Activated CD4-positive, alpha-beta memory T cell treated with anti-CD3 and anti-CD28 coated beads for 36 hours (primary cell): ENCODE data around the gene VPS37C. TPM values are rescaled to one million over a fixed set of nuclear protein-coding genes. Genes with fewer than 3 reads are reported as not detected.

ENCODE experiments used
- CTCF ChIA-PET: fragments of 350-600 bp; sonication (Branson Sonifier 250); formaldehyde crosslinking; loops from one replicate; lab custom pipeline; 2021; ENCODE audit warnings: antibody characterized with exemption, inconsistent platforms; lab: Charles Lee
- POLR2A ChIA-PET: fragments of 350-600 bp; sonication (Branson Sonifier 250); formaldehyde crosslinking; loops from one replicate; lab custom pipeline; 2021; ENCODE audit warnings: antibody characterized with exemption; lab: Charles Lee
- DNase-seq: peaks from one replicate; pipeline ENCODE4 v3.0.0-alpha.2; 2020
- H3K27ac Mint-ChIP-seq: one replicate; pipeline ENCODE4 v1.8.0; 2021; ENCODE audit warnings: mixed read lengths
- H3K27me3 Mint-ChIP-seq: one replicate; pipeline ENCODE4 v1.8.0; 2021; ENCODE audit warnings: mixed read lengths
- H3K36me3 Mint-ChIP-seq: one replicate; pipeline ENCODE4 v1.8.0; 2021; ENCODE audit warnings: mixed read lengths
- H3K4me1 Mint-ChIP-seq: one replicate; pipeline ENCODE4 v1.8.0; 2021; ENCODE audit warnings: low read depth, mixed read lengths
- H3K4me3 Mint-ChIP-seq: one replicate; pipeline ENCODE4 v1.8.0; 2021; ENCODE audit warnings: mild to moderate bottlenecking, mixed read lengths
- H3K9me3 Mint-ChIP-seq: one replicate; pipeline ENCODE4 v1.8.0; 2021; ENCODE audit warnings: mixed read lengths
- intact Hi-C: fragments of 100-400 bp; cut with micrococcal nuclease; formaldehyde crosslinking; loops from one replicate; pipeline ENCODE4 v1.15.1; 2023
- total RNA-seq, 2 experiments: library from RNA; stranded (reverse); gene quantifications; one replicate each; pipeline ENCODE4 v1.2.3, GENCODE V29; 2021

Gene VPS37C
- total RNA-seq, 2 experiments from 2014 or later, result 9.0 TPM

DNA sequence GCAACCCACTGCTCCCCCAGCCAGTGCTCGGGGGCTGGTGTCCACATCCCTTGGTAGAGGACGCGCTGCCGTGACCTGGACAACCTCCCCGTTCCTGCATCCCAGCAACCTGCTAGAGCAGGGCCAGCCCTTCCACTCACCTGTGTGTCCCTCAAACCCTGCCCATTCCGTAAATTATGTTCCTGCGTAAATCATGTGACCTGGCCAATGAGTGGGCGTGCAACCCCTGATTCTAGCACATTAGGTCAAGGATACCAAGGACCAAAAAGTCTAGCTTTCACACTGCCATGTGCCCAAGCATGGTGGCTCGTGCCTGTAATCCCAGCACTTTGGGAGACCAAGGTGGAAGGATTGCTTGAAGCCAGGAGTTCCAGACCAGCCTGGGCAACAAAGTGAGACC is 33.2 kb downstream of the VPS37C start:
- peaks cover 45% of the 10 kb centered on the region for H3K36me3 Mint-ChIP-seq
- no peaks in the 10 kb centered on the region for H3K9me3 Mint-ChIP-seq

DNA sequence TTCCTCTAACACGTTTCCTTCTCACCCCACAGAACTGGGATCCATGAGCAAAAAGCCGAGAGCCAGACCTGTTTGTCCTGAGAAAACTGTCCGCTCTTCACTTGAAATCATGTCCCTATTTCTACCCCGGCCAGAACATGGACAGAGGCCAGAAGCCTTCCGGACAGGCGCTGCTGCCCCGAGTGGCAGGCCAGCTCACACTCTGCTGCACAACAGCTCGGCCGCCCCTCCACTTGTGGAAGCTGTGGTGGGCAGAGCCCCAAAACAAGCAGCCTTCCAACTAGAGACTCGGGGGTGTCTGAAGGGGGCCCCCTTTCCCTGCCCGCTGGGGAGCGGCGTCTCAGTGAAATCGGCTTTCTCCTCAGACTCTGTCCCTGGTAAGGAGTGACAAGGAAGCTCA is 35.0 kb downstream of the VPS37C start:
- peaks cover 38% of the 10 kb centered on the region for H3K4me1 Mint-ChIP-seq
- no peaks in the 10 kb centered on the region for H3K9me3 Mint-ChIP-seq
- intact Hi-C loops, result no loop called here

More for the DNA sequence above, 33.2 kb downstream of the VPS37C start:
- peak overlapping the region; percentile 56 for H3K27ac Mint-ChIP-seq
- H3K4me3 Mint-ChIP-seq, result no peak overlapping the region
- H3K27me3 Mint-ChIP-seq, result no peaks in the 10 kb centered on the region
- H3K4me1 Mint-ChIP-seq, result peaks cover 30% of the 10 kb centered on the region
- intact Hi-C loops, result loop anchor here (2.0 kb wide), 1 partner anchor 45 kb away; no protein-coding TSS in a partner anchor
- no peak for DNase-seq
- ChIA-PET CTCF (interaction anchor here (1.0 to 6.2 kb wide), 11 partner anchors 11 to 229 kb away, joined by 3 to 40 read pairs (median 8); partner anchors contain the start of gene CD5), POLR2A (interaction anchor here (0.6 to 1.5 kb wide), 8 partner anchors 10 to 188 kb away, joined by 3 to 7 read pairs (median 4); no protein-coding TSS in a partner anchor)

DNA sequence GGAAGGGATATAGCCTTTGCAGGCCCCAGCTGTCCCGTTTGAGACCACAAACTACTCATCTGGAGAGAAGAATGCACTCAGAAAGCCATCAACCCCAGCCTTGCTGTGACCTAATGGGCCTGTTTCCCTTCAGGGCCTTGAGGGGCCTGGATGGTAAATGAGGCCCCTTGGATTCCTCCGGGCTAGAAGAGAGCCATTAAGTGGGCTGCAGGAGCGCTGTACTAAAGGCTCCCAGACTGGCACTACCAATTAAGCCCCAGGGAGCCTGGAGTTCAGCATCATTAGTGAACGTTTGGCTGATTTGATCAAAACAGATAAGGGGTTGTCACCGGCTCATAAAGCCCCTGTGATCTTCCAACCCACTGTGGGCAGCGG is 35.9 kb downstream of the VPS37C start:
- intact Hi-C loops, result no loop called here
- H3K27ac Mint-ChIP-seq, result no peak overlapping the region
- H3K9me3 Mint-ChIP-seq, result no peaks in the 10 kb centered on the region

More for the DNA sequence above, 35.0 kb downstream of the VPS37C start:
- CTCF ChIA-PET, result interaction anchor here (6.2 kb wide), 1 partner anchor 156 kb away, joined by 40 read pairs; no protein-coding TSS in a partner anchor
- DNase-seq, result no peak
- Mint-ChIP-seq H3K27me3 (no peaks in the 10 kb centered on the region), H3K36me3 (peaks cover 60% of the 10 kb centered on the region), H3K4me3 (no peak overlapping the region), H3K27ac (peak overlapping the region; percentile 7)
- POLR2A ChIA-PET, result no interaction called here

DNA sequence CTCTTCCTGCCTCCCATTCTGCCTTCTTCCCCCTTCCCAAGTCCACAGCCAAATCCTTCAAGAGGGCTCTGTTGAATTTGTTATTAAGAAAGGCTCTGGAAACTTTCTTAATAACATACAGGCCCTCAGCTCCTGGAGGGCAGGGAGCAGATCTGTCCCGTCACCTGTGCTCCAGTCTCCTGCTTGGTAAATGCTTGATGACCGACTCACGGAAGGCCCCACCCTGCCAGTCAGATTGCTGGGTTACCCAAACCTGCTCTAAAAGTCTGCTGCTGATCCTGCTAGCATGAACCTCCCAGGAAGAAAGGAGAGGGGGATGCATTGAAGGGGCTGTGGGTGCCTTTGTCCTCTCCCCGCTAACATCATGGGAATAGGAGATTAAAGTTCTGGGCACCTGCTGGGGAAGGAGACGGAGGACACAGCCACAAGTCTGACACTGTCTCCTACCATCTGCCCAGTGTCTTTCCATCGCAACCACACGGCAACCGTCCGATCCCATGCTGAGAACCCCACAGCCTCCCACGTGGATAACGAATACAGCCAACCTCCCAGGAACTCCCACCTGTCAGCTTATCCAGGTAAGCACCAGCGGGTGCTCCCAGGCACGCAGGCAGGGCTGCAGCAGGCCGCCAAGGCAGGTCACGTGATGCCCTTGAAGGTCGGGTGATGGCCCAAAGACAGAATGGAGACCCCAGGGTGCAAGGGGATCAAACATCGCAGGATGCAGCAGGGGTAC is 36.5 kb downstream of the VPS37C start:
- H3K27me3 Mint-ChIP-seq, result no peaks in the 10 kb centered on the region
- H3K36me3 Mint-ChIP-seq, result peaks cover 75% of the 10 kb centered on the region
- peak overlapping the region; percentile 60 for H3K27ac Mint-ChIP-seq
- ChIA-PET POLR2A (no interaction called here), CTCF (no interaction called here)
- H3K4me1 Mint-ChIP-seq, result peaks cover 45% of the 10 kb centered on the region
- H3K9me3 Mint-ChIP-seq, result no peaks in the 10 kb centered on the region
- intact Hi-C loops, result no loop called here
- no peak for DNase-seq
- no peak overlapping the region for H3K4me3 Mint-ChIP-seq

More for the DNA sequence above, 35.9 kb downstream of the VPS37C start:
- ChIA-PET POLR2A (no interaction called here), CTCF (interaction anchor here (6.2 kb wide), 1 partner anchor 155 kb away, joined by 40 read pairs; no protein-coding TSS in a partner anchor)
- no peak overlapping the region for H3K4me3 Mint-ChIP-seq
- H3K36me3 Mint-ChIP-seq, result peaks cover 69% of the 10 kb centered on the region
- no peak for DNase-seq
- H3K27me3 Mint-ChIP-seq, result no peaks in the 10 kb centered on the region
- H3K4me1 Mint-ChIP-seq, result peaks cover 45% of the 10 kb centered on the region

DNA sequence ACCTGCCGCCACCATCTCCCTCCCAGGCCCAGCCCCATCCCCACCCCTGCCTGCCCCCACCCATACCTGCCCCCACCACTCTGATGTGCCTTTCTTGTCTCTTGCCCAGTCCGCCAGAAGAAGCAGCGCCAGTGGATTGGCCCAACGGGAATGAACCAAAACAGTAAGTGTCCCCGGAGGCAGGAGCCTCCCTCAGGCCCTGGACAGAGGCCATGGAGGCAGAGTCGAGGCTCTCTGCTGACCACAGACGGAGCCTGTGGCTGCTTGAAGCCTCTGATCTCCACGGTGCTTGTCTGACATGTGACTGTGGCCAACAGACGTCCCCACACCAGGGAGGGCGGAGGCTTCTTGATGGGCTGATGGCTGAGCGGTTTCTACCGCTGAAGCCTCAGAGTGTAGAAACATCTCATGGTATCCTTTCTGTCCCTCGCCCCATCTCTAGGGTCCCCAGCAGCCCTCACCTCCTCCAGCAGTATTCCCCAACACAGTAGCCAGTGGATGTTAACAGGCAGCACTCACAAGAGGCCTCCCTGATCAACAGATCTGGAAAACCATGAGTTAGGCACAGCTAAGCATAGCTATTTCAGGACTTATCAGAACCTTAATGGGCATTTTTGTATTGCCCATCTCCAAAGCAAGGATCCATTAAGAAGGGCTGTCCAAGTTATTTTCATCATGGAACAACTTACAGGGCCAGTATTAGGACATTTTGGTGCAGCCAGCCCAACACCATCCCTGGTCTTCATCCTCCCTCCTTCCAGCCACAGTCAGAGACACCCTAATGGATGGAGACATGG is 37.3 kb downstream of the VPS37C start:
- peak overlapping the region; percentile 60 for H3K27ac Mint-ChIP-seq
- peaks cover 83% of the 10 kb centered on the region for H3K36me3 Mint-ChIP-seq
- H3K4me3 Mint-ChIP-seq, result no peak overlapping the region
- no peaks in the 10 kb centered on the region for H3K9me3 Mint-ChIP-seq
- intact Hi-C loops, result no loop called here
- ChIA-PET CTCF (no interaction called here), POLR2A (no interaction called here)
- H3K27me3 Mint-ChIP-seq, result no peaks in the 10 kb centered on the region
- no peak for DNase-seq
- H3K4me1 Mint-ChIP-seq, result peaks cover 45% of the 10 kb centered on the region

DNA sequence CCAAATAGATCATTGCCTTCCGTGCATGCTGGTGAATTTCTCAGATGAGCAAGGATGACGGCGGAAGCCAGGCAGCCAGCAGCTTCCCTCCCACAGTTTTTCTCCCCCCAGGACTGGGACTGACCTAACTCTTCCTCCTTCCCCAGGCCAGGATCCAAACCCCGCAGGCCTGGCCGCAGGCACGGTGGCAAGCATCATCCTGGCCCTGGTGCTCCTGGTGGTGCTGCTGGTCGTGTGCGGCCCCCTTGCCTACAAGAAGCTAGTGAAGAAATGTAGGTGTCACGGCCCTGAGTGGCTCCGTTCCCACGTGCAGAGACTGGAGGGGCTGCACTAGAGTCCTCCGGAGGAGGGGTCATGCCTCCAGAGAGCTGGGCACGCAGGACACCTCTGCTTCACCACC is 38.5 kb downstream of the VPS37C start:
- CTCF ChIA-PET, result interaction anchor here (0.8 kb wide), 1 partner anchor 153 kb away, joined by 3 read pairs; no protein-coding TSS in a partner anchor
- intact Hi-C loops, result no loop called here
- POLR2A ChIA-PET, result interaction anchor here (1.1 to 1.3 kb wide), 4 partner anchors 10 to 100 kb away, joined by 3 to 4 read pairs (median 3); no protein-coding TSS in a partner anchor

DNA sequence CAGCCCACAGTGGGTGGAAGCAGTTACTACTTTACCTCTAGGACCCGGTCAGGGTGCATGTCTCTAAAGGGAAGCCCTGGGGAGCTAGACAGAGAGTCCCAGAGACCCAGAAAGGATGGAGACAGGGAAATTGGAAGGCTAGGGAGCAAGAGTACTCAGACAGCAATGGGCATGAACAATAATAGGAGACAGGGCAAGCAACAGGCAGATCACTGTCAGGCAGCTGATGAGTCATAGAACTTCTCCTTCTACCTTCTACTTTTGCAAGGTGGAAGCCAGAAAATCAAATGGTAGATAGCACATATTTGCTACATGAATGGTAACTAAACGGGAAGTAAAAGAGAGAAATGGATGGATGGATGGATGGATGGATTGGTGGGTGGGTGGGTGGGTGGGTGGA is 39.3 kb downstream of the VPS37C start:
- H3K4me1 Mint-ChIP-seq, result peaks cover 47% of the 10 kb centered on the region
- H3K36me3 Mint-ChIP-seq, result peaks cover 86% of the 10 kb centered on the region
- ChIA-PET CTCF (no interaction called here), POLR2A (interaction anchor here (0.8 to 1.3 kb wide), 4 partner anchors 10 to 100 kb away, joined by 3 to 4 read pairs (median 3); no protein-coding TSS in a partner anchor)
- DNase-seq, result no peak
- no peak overlapping the region for H3K4me3 Mint-ChIP-seq
- H3K9me3 Mint-ChIP-seq, result no peaks in the 10 kb centered on the region
- no peaks in the 10 kb centered on the region for H3K27me3 Mint-ChIP-seq
- peak overlapping the region; percentile 73 for H3K27ac Mint-ChIP-seq
- intact Hi-C loops, result no loop called here

More for the DNA sequence above, 38.5 kb downstream of the VPS37C start:
- peaks cover 47% of the 10 kb centered on the region for H3K4me1 Mint-ChIP-seq
- DNase-seq, result no peak
- peaks cover 89% of the 10 kb centered on the region for H3K36me3 Mint-ChIP-seq
- H3K9me3 Mint-ChIP-seq, result no peaks in the 10 kb centered on the region
- no peaks in the 10 kb centered on the region for H3K27me3 Mint-ChIP-seq
- H3K27ac Mint-ChIP-seq, result peak overlapping the region; percentile 64
- no peak overlapping the region for H3K4me3 Mint-ChIP-seq

DNA sequence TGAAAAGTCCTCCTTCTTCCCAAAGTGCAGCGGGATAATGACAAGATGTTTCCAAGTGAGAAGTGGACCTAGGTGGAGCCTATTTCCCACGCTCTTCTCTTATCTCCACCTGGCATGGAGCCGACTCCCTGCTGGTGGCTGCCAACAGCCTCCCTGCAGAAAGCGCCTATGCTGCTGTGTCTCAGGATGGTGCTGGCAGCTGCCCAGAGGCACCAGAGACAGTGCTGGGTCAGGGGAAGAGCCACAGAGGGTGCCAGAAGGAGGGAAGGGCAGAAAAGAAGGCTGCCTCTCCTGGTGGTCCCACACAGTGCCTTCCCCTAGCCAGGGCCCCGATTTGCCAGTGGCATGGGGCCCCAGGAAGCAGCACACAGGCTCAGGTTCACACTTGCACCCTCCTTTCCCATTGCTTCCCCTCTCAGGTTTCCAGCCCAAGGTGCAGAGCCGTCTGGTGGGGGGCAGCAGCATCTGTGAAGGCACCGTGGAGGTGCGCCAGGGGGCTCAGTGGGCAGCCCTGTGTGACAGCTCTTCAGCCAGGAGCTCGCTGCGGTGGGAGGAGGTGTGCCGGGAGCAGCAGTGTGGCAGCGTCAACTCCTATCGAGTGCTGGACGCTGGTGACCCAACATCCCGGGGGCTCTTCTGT is 39.9 kb downstream of the VPS37C start:
- H3K4me3 Mint-ChIP-seq, result no peak overlapping the region

DNA sequence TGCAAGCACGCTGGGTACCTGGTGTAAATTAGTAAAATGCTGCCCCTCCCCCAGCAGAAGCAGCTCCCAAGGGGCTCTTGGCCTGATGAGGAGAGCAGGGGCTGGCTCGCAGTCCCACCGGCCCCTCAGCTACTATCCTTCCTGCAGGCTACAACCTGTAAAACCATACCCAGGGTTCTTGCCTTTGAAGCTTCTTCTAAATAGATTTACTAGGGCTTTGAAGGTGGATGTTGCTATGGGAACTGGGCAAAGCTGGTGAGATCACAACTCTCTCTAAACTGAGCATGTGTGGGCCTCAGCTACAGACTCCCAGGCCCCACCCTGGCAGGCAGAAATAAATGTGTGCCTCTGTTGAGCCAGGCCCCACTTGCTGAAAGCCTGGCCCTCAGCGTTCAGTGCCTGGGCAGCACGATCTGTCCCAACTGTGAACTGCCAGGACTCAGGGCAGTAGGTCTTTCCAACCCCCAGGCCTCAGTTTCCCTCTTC is 40.5 kb downstream of the VPS37C start:
- Mint-ChIP-seq H3K4me3 (no peak overlapping the region), H3K36me3 (peaks cover 86% of the 10 kb centered on the region), H3K9me3 (no peaks in the 10 kb centered on the region), H3K4me1 (peaks cover 59% of the 10 kb centered on the region), H3K27me3 (no peaks in the 10 kb centered on the region), H3K27ac (peak overlapping the region; percentile 85)
- CTCF ChIA-PET, result interaction anchor here (0.9 to 1.4 kb wide), 3 partner anchors 9 to 51 kb away, joined by 3 to 5 read pairs (median 3); no protein-coding TSS in a partner anchor
- no peak for DNase-seq
- intact Hi-C loops, result no loop called here
- POLR2A ChIA-PET, result interaction anchor here (1.0 to 11.9 kb wide), 2 partner anchors 29 to 47 kb away, joined by 3 to 114 read pairs; no protein-coding TSS in a partner anchor

More for the DNA sequence above, 39.9 kb downstream of the VPS37C start:
- Mint-ChIP-seq H3K4me1 (peaks cover 54% of the 10 kb centered on the region), H3K27ac (peak overlapping the region; percentile 85), H3K36me3 (peaks cover 86% of the 10 kb centered on the region), H3K9me3 (no peaks in the 10 kb centered on the region), H3K27me3 (no peaks in the 10 kb centered on the region)
- no peak for DNase-seq
- ChIA-PET POLR2A (interaction anchor here (0.8 to 11.9 kb wide), 5 partner anchors 10 to 99 kb away, joined by 3 to 114 read pairs (median 3); no protein-coding TSS in a partner anchor), CTCF (interaction anchor here (0.9 to 1.4 kb wide), 2 partner anchors 8 to 11 kb away, joined by 3 to 5 read pairs; no protein-coding TSS in a partner anchor)
- intact Hi-C loops, result no loop called here

DNA sequence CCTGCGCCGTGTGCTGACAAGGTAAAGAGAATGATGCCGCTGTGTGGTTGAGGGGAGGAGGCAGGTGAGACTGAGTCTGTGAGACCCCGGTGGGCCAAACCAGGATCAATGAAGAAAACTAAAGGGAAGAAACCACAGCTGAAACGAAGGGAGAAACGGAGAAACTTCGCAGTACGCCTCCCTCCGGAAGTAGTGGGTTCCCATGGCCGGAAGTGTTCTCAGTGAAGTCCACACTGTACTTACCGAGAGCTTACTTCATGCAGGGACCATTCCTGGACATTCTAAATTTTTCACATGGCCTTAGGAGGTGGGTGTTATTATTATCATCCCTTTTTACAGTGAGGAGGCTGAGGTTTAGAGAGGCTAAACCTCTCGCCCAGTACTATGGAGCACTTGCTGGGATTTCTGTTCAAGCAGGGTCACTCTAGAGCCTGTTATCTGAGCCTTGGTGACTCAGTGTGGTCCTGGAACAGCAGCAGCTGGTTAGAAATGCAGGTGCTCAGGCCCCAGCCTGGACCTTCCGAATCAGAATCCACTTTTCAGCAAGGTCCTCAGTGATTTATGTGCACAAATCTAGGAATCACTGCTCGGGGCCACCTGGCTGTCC is 41.0 kb downstream of the VPS37C start:
- H3K27me3 Mint-ChIP-seq, result no peaks in the 10 kb centered on the region
- intact Hi-C loops, result no loop called here
- ChIA-PET CTCF (interaction anchor here (0.9 to 1.4 kb wide), 3 partner anchors 9 to 50 kb away, joined by 3 to 5 read pairs (median 3); no protein-coding TSS in a partner anchor), POLR2A (interaction anchor here (1.0 to 11.9 kb wide), 3 partner anchors 28 to 56 kb away, joined by 3 to 114 read pairs (median 4); no protein-coding TSS in a partner anchor)
- DNase-seq, result no peak
- H3K9me3 Mint-ChIP-seq, result no peaks in the 10 kb centered on the region
- H3K4me3 Mint-ChIP-seq, result peak overlapping the region; percentile 58
- H3K27ac Mint-ChIP-seq, result peak overlapping the region; percentile 85
- H3K4me1 Mint-ChIP-seq, result peaks cover 65% of the 10 kb centered on the region
- peaks cover 89% of the 10 kb centered on the region for H3K36me3 Mint-ChIP-seq
